ENCODE measurements around the gene RDH8.

The RDH8 gene

GRCh38 chr19:10043286-10043927, 30.1 kb downstream of the RDH8 start:
- H3K9me2 ChIP-seq (ENCODE audit: low read depth, low read length), result no peaks in the 10 kb centered on the region
- H3K79me2 ChIP-seq (ENCODE audit: insufficient read depth, low read length), result no peaks in the 10 kb centered on the region
- H3K9ac ChIP-seq (ENCODE audit: low read length), result no peak overlapping the region
- no peak overlapping the region for H3K4me2 ChIP-seq (ENCODE audit: low read length)
- no peaks in the 10 kb centered on the region for H3K36me3 ChIP-seq (ENCODE audit: insufficient read depth, low read length)
- H3K4me1 ChIP-seq (ENCODE audit: insufficient read depth, low read length, severe bottlenecking), result no peaks in the 10 kb centered on the region
- H3F3A ChIP-seq (ENCODE audit: insufficient read depth, low read length), result no peaks in the 10 kb centered on the region
- peaks cover 8% of the 10 kb centered on the region; the same call in 1 of the 2 replicates for H3K27me3 ChIP-seq (ENCODE audit: insufficient read depth, low read length)
- H3K27ac ChIP-seq (ENCODE audit: low read depth, low read length, poor library complexity, severe bottlenecking), result no peak overlapping the region
- TF ChIP-seq, protein P1, sequence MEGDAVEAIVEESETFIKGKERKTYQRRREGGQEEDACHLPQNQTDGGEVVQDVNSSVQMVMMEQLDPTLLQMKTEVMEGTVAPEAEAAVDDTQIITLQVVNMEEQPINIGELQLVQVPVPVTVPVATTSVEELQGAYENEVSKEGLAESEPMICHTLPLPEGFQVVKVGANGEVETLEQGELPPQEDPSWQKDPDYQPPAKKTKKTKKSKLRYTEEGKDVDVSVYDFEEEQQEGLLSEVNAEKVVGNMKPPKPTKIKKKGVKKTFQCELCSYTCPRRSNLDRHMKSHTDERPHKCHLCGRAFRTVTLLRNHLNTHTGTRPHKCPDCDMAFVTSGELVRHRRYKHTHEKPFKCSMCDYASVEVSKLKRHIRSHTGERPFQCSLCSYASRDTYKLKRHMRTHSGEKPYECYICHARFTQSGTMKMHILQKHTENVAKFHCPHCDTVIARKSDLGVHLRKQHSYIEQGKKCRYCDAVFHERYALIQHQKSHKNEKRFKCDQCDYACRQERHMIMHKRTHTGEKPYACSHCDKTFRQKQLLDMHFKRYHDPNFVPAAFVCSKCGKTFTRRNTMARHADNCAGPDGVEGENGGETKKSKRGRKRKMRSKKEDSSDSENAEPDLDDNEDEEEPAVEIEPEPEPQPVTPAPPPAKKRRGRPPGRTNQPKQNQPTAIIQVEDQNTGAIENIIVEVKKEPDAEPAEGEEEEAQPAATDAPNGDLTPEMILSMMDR (IDR thresholded peaks at IDR 0.05; ENCODE audit: low read length), result no peak
- no peak for TF ChIP-seq EZH2 (IDR thresholded peaks at IDR 0.05; ENCODE audit: borderline replicate concordance, low read length)
- H3K9me3 ChIP-seq (ENCODE audit: low read length), result no peaks in the 10 kb centered on the region
- H4K20me1 ChIP-seq (ENCODE audit: insufficient read depth, low read length), result no peaks in the 10 kb centered on the region
- no peak overlapping the region for H2AFZ ChIP-seq (ENCODE audit: low read length)
- no peak overlapping the region for H3K4me3 ChIP-seq (ENCODE audit: low read depth, low read length, poor library complexity, severe bottlenecking)

DNA sequence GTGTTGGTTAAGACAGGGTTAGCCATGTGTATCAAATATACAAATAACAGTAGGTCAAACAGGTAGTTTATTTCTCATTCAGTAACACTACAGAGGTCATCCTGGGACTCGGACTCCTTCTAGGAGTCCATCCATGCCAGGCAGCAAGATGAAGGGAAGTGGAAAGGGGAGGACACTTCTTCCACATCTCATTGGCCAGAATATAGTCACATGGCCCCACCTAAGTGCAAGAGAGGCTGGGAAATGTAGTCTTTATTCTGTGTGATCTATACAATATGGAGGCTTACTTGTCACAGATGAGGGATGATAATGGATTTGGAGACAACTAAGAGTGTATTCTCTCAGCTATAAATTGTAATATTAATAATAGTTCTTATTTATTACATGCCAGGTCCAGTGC, 31.1 kb downstream of the RDH8 start:
- no peaks in the 10 kb centered on the region for H3K36me3 ChIP-seq (ENCODE audit: insufficient read depth, low read length)
- H2AFZ ChIP-seq (ENCODE audit: low read length), result no peak overlapping the region
- H3K79me2 ChIP-seq (ENCODE audit: insufficient read depth, low read length), result no peaks in the 10 kb centered on the region
- no peak overlapping the region for H3K4me3 ChIP-seq (ENCODE audit: low read depth, low read length, poor library complexity, severe bottlenecking)
- peaks cover 8% of the 10 kb centered on the region; the same call in 1 of the 2 replicates for H3K27me3 ChIP-seq (ENCODE audit: insufficient read depth, low read length)
- no peaks in the 10 kb centered on the region for H3F3A ChIP-seq (ENCODE audit: insufficient read depth, low read length)
- H3K9me2 ChIP-seq (ENCODE audit: low read depth, low read length), result no peaks in the 10 kb centered on the region
- H3K4me2 ChIP-seq (ENCODE audit: low read length), result no peak overlapping the region
- no peaks in the 10 kb centered on the region for H3K9me3 ChIP-seq (ENCODE audit: low read length)
- H3K4me1 ChIP-seq (ENCODE audit: insufficient read depth, low read length, severe bottlenecking), result no peaks in the 10 kb centered on the region
- H4K20me1 ChIP-seq (ENCODE audit: insufficient read depth, low read length), result no peaks in the 10 kb centered on the region
- H3K27ac ChIP-seq (ENCODE audit: low read depth, low read length, poor library complexity, severe bottlenecking), result no peak overlapping the region
- H3K9ac ChIP-seq (ENCODE audit: low read length), result no peak overlapping the region
- TF ChIP-seq EZH2 (IDR thresholded peaks at IDR 0.05; ENCODE audit: borderline replicate concordance, low read length), result no peak
- TF ChIP-seq, protein P1 (IDR thresholded peaks at IDR 0.05; ENCODE audit: low read length), result no peak

GRCh38 chr19:10045371-10045770, 32.1 kb downstream of the RDH8 start:
- Histone ChIP-seq H2AFZ (ENCODE audit: low read length) (no peak overlapping the region), H3K27ac (ENCODE audit: low read depth, low read length, poor library complexity, severe bottlenecking) (no peak overlapping the region), H3K9me2 (ENCODE audit: low read depth, low read length) (no peaks in the 10 kb centered on the region), H3K27me3 (ENCODE audit: insufficient read depth, low read length) (peaks cover 8% of the 10 kb centered on the region; the same call in 1 of the 2 replicates), H3F3A (ENCODE audit: insufficient read depth, low read length) (no peaks in the 10 kb centered on the region), H3K36me3 (ENCODE audit: insufficient read depth, low read length) (no peaks in the 10 kb centered on the region), H3K9me3 (ENCODE audit: low read length) (no peaks in the 10 kb centered on the region), H3K79me2 (ENCODE audit: insufficient read depth, low read length) (no peaks in the 10 kb centered on the region), H3K4me3 (ENCODE audit: low read depth, low read length, poor library complexity, severe bottlenecking) (no peak overlapping the region), H3K4me1 (ENCODE audit: insufficient read depth, low read length, severe bottlenecking) (no peaks in the 10 kb centered on the region), H3K9ac (ENCODE audit: low read length) (no peak overlapping the region), H3K4me2 (ENCODE audit: low read length) (no peak overlapping the region), H4K20me1 (ENCODE audit: insufficient read depth, low read length) (no peaks in the 10 kb centered on the region)
- TF ChIP-seq EZH2 (IDR thresholded peaks at IDR 0.05; ENCODE audit: borderline replicate concordance, low read length), result no peak
- TF ChIP-seq, protein P1 (IDR thresholded peaks at IDR 0.05; ENCODE audit: low read length), result no peak
